ENCODE results near the gene HIPK4.

DNA sequence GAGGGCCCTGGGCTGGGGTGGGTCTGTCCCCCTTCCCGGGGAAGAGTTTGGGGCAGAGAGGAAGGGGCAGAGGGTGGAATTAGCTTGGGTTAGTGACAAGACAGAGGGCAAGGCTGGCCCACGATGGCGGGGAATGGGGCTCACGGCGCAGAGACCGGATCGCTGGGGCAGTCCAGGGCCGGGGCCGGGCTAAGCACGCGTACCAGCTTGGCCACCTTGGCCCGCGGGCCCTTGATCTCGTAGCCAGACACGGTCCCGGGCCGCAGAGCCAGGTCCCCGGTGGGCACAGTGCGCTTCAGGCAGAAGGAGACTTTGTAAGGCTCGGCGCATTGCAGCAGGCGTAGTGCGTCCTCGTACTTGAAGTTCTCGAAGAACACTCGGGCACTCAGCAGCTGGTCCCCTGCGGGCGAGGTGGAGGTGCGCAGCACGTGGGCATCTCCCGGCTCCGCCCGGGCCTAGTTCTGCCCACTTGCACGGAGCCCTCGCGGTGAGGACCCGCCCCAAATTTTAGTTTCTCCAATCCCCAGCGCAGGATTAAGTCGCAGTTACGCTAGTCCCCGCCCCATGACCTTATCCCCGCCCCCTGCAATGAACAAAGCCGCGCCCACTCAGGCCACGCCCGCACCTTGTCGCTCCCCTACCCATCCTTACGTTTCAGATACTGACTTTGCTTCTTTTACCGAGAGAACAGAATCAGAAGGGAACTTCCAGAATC lies 8.6 kb upstream of the HIPK4 start:
- TF ChIP-seq, protein P1, sequence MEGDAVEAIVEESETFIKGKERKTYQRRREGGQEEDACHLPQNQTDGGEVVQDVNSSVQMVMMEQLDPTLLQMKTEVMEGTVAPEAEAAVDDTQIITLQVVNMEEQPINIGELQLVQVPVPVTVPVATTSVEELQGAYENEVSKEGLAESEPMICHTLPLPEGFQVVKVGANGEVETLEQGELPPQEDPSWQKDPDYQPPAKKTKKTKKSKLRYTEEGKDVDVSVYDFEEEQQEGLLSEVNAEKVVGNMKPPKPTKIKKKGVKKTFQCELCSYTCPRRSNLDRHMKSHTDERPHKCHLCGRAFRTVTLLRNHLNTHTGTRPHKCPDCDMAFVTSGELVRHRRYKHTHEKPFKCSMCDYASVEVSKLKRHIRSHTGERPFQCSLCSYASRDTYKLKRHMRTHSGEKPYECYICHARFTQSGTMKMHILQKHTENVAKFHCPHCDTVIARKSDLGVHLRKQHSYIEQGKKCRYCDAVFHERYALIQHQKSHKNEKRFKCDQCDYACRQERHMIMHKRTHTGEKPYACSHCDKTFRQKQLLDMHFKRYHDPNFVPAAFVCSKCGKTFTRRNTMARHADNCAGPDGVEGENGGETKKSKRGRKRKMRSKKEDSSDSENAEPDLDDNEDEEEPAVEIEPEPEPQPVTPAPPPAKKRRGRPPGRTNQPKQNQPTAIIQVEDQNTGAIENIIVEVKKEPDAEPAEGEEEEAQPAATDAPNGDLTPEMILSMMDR (IDR thresholded peaks at IDR 0.05; ENCODE audit: control extremely low read depth in 1 of 3, insufficient read depth in 1 of 3, low read depth in 1 of 3, low read length in 3 of 3), result no peak
- TF ChIP-seq SP2 (IDR thresholded peaks at IDR 0.05; ENCODE audit: low read length) (no peak), YY1 (IDR thresholded peaks at IDR 0.05; ENCODE audit: low read depth, low read length) (no peak), POLR2A (IDR thresholded peaks at IDR 0.05; ENCODE audit: control extremely low read depth in 1 of 2, low read depth in 2 of 2, low read length in 2 of 2) (no peak), POLR2AphosphoS5 (IDR thresholded peaks at IDR 0.05; ENCODE audit: low read depth, low read length) (no peak), MAFK (IDR thresholded peaks at IDR 0.05; ENCODE audit: low read depth, low read length) (no peak), TBP (IDR thresholded peaks at IDR 0.05; ENCODE audit: low read depth, low read length) (no peak), JUND (IDR thresholded peaks at IDR 0.05; ENCODE audit: low read length) (no peak), SUZ12 (IDR thresholded peaks at IDR 0.05; ENCODE audit: low read length) (no peak)

Data from H1 (cell line).